Nephron (organoid): ENCODE measurements around the gene SLC40A1.

Experiments
- H3K27ac Mint-ChIP-seq, 3 experiments: 2 replicates each; pipeline ENCODE4 v1.8.0; 2020; ENCODE audit warnings: mixed read lengths in 3 of 3, mild to moderate bottlenecking in 2 of 3, moderate library complexity in 1 of 3
- H3K27me3 Mint-ChIP-seq: 2 replicates; pipeline ENCODE4 v1.8.0; 2021; ENCODE audit warnings: low read depth, mild to moderate bottlenecking, moderate library complexity, mixed read lengths
- H3K36me3 Mint-ChIP-seq: 2 replicates; pipeline ENCODE4 v1.8.0; 2020; ENCODE audit warnings: low read depth, mixed read lengths
- H3K4me1 Mint-ChIP-seq: 2 replicates; pipeline ENCODE4 v1.8.0; 2020; ENCODE audit warnings: mixed read lengths
- H3K4me3 Mint-ChIP-seq, 3 experiments: 2 replicates each; pipeline ENCODE4 v1.8.0; 2020; ENCODE audit warnings: mild to moderate bottlenecking in 3 of 3, mixed read lengths in 3 of 3, moderate library complexity in 2 of 3
- H3K9me3 Mint-ChIP-seq: 2 replicates; pipeline ENCODE4 v1.8.0; 2020; ENCODE audit warnings: mixed read lengths
- CTCF ChIP-seq, 3 experiments: fragments of 200-600 bp; sonication (generic); IDR thresholded peaks; one replicate each; pipeline ENCODE4 v1.5.0; 2021; ENCODE audit warnings: antibody characterized with exemption in 3 of 3; ENCODE audit not compliant: unreplicated experiment in 3 of 3

SLC40A1 gene

GRCh38 chr2:189526241-189526640 lies 54.3 kb downstream of the SLC40A1 start:
- Mint-ChIP-seq H3K4me3 (no peak overlapping the region), H3K36me3 (no peaks in the 10 kb centered on the region), H3K4me1 (peaks cover 59% of the 10 kb centered on the region), H3K27me3 (no peaks in the 10 kb centered on the region), H3K9me3 (peaks cover 3% of the 10 kb centered on the region), H3K27ac (peak overlapping the region in 2 of 3 experiments; percentile 99 to 100)
- no peak for TF ChIP-seq CTCF (IDR thresholded peaks at IDR 0.05; ENCODE audit: unreplicated experiment in 3 of 3)

- H3K4me1 Mint-ChIP-seq, result peaks cover 49% of the 10 kb centered on the region
- no peak overlapping the region for H3K4me3 Mint-ChIP-seq
- no peaks in the 10 kb centered on the region for H3K36me3 Mint-ChIP-seq
- no peaks in the 10 kb centered on the region for H3K27me3 Mint-ChIP-seq
- peak overlapping the region in 2 of 3 experiments; percentile 93 to 100 for H3K27ac Mint-ChIP-seq
- H3K9me3 Mint-ChIP-seq, result peaks cover 3% of the 10 kb centered on the region
- no peak for TF ChIP-seq CTCF (IDR thresholded peaks at IDR 0.05; ENCODE audit: unreplicated experiment in 3 of 3)
These were observed 55.8 kb downstream of the SLC40A1 start for GRCh38 chr2:189524746-189525145.

GRCh38 chr2:189522435-189523151 lies 58.0 kb downstream of the SLC40A1 start:
- no peaks in the 10 kb centered on the region for H3K36me3 Mint-ChIP-seq
- no peak for TF ChIP-seq CTCF (IDR thresholded peaks at IDR 0.05; ENCODE audit: unreplicated experiment in 3 of 3)
- no peak overlapping the region for H3K4me3 Mint-ChIP-seq
- peak overlapping the region; percentile 61 to 83 (median 79) for H3K27ac Mint-ChIP-seq
- no peaks in the 10 kb centered on the region for H3K27me3 Mint-ChIP-seq
- peaks cover 46% of the 10 kb centered on the region for H3K4me1 Mint-ChIP-seq
- peaks cover 5% of the 10 kb centered on the region for H3K9me3 Mint-ChIP-seq

GRCh38 chr2:189521699-189522434 lies 58.7 kb downstream of the SLC40A1 start:
- no peaks in the 10 kb centered on the region for H3K36me3 Mint-ChIP-seq
- no peaks in the 10 kb centered on the region for H3K27me3 Mint-ChIP-seq
- peaks cover 11% of the 10 kb centered on the region for H3K9me3 Mint-ChIP-seq
- peak overlapping the region in 2 of 3 experiments; percentile 79 to 83 for H3K27ac Mint-ChIP-seq
- no peak overlapping the region for H3K4me3 Mint-ChIP-seq
- peaks cover 38% of the 10 kb centered on the region for H3K4me1 Mint-ChIP-seq
- TF ChIP-seq CTCF (IDR thresholded peaks at IDR 0.05; ENCODE audit: unreplicated experiment in 3 of 3), result no peak

- Mint-ChIP-seq H3K27ac (peak overlapping the region in 2 of 3 experiments; percentile 83 to 91), H3K4me1 (peaks cover 27% of the 10 kb centered on the region), H3K4me3 (no peak overlapping the region), H3K9me3 (peaks cover 8% of the 10 kb centered on the region), H3K36me3 (no peaks in the 10 kb centered on the region), H3K27me3 (no peaks in the 10 kb centered on the region)
- peak in 1 of 3 experiments; percentile 9 for TF ChIP-seq CTCF (IDR thresholded peaks at IDR 0.05; ENCODE audit: unreplicated experiment in 3 of 3)
These were observed 60.8 kb downstream of the SLC40A1 start for GRCh38 chr2:189519631-189520387.
